SK-N-SH treated with all-trans-retinoic acid at 6 μM for 48 hours (cell line): ENCODE results near the gene NDOR1.
"Not testable (repeated sequence)": the region's sequence is repeated elsewhere in the genome, so short reads cannot be mapped to it uniquely, and the experiment has no call there.

Source experiments
- ATAC-seq: fragments of 200-7000 bp; cut with Tn5 transposase; 3 replicates; pipeline ENCODE4 v1.9.1; 2020; ENCODE audit warnings: mild to moderate bottlenecking, moderate library complexity
- ARNTL ChIP-seq: fragments of 450-650 bp; formaldehyde crosslinking; IDR thresholded peaks from 2 replicates; pipeline ENCODE4 v1.5.0; 2020; ENCODE audit warnings: low read depth, mild to moderate bottlenecking, moderate library complexity, borderline replicate concordance
- BACH2 ChIP-seq: fragments of 250-450 bp; sonication (Bioruptor Pico); IDR thresholded peaks from 2 replicates; pipeline ENCODE4 v1.9.0; 2021; ENCODE audit warnings: mild to moderate bottlenecking, borderline replicate concordance
- CREB5 ChIP-seq: fragments of 250-450 bp; sonication (Bioruptor Pico); IDR thresholded peaks from 2 replicates; pipeline ENCODE4 v1.5.1; 2020; ENCODE audit warnings: low read depth, mild to moderate bottlenecking, moderate library complexity
- CSDC2 ChIP-seq: fragments of 250-450 bp; sonication (Bioruptor Pico); IDR thresholded peaks from 2 replicates; pipeline ENCODE4 v1.5.0; 2020; ENCODE audit warnings: mild to moderate bottlenecking, moderate library complexity
- ESRRG ChIP-seq: fragments of 250-450 bp; sonication (Bioruptor Pico); IDR thresholded peaks from 2 replicates; pipeline ENCODE4 v1.6.1; 2021; ENCODE audit warnings: mild to moderate bottlenecking
- GLIS3 ChIP-seq: fragments of 250-450 bp; sonication (Bioruptor Pico); IDR thresholded peaks from 2 replicates; pipeline ENCODE4 v1.5.0; 2020; ENCODE audit warnings: mild to moderate bottlenecking, moderate library complexity
- ISL1 ChIP-seq: fragments of 250-450 bp; sonication (Bioruptor Pico); IDR thresholded peaks from 2 replicates; pipeline ENCODE4 v2.1.2; 2022; ENCODE audit warnings: mild to moderate bottlenecking, moderate library complexity
- OSR1 ChIP-seq: fragments of 250-450 bp; sonication (Bioruptor Pico); IDR thresholded peaks from 2 replicates; pipeline ENCODE4 v1.8.0; 2022; ENCODE audit warnings: moderate library complexity, mild to moderate bottlenecking, inconsistent platforms
- PATZ1 ChIP-seq: fragments of 250-450 bp; sonication (Bioruptor Pico); IDR thresholded peaks from 2 replicates; pipeline ENCODE4 v1.8.0; 2020; ENCODE audit warnings: mild to moderate bottlenecking, moderate library complexity, borderline replicate concordance
- POU6F1 ChIP-seq: fragments of 250-450 bp; sonication (Bioruptor Pico); IDR thresholded peaks from 2 replicates; pipeline ENCODE4 v1.8.0; 2021; ENCODE audit warnings: low read depth, mild to moderate bottlenecking, moderate library complexity, borderline replicate concordance
- PPARA ChIP-seq: fragments of 250-450 bp; sonication (Bioruptor Pico); IDR thresholded peaks from 2 replicates; pipeline ENCODE4 v1.5.0; 2020; ENCODE audit warnings: mild to moderate bottlenecking, borderline replicate concordance
- RARB ChIP-seq: fragments of 250-450 bp; sonication (Bioruptor Pico); IDR thresholded peaks from 2 replicates; pipeline ENCODE4 v1.8.0; 2021; ENCODE audit warnings: mild to moderate bottlenecking, moderate library complexity
- SNAI2 ChIP-seq: fragments of 250-450 bp; sonication (Bioruptor Pico); IDR thresholded peaks from 2 replicates; pipeline ENCODE4 v1.5.0; 2020; ENCODE audit warnings: mild to moderate bottlenecking, moderate library complexity
- TCF4 ChIP-seq: fragments of 250-450 bp; sonication (Bioruptor Pico); IDR thresholded peaks from 2 replicates; pipeline ENCODE4 v1.8.0; 2021; ENCODE audit warnings: mild to moderate bottlenecking, moderate library complexity, borderline replicate concordance
- TOX ChIP-seq: fragments of 250-450 bp; sonication (Bioruptor Pico); IDR thresholded peaks from 2 replicates; pipeline ENCODE4 v1.8.0; 2021; ENCODE audit warnings: mild to moderate bottlenecking, moderate library complexity, borderline replicate concordance
- ZC3H10 ChIP-seq: fragments of 250-450 bp; sonication (Bioruptor Pico); IDR thresholded peaks from 2 replicates; pipeline ENCODE4 v1.5.1; 2021; ENCODE audit warnings: mild to moderate bottlenecking, moderate library complexity
- ZFP3 ChIP-seq: fragments of 250-450 bp; sonication (Bioruptor Pico); IDR thresholded peaks from 2 replicates; pipeline ENCODE4 v1.5.0; 2020; ENCODE audit warnings: mild to moderate bottlenecking, moderate library complexity
- ZNF565 ChIP-seq: fragments of 450-650 bp; formaldehyde crosslinking; conservative IDR thresholded peaks from 2 replicates; pipeline ENCODE4 v1.5.0; 2020; ENCODE audit warnings: low read depth, mild to moderate bottlenecking, moderate library complexity
- ZNF8 ChIP-seq: fragments of 450-650 bp; formaldehyde crosslinking; IDR thresholded peaks from 2 replicates; pipeline ENCODE4 v1.5.0; 2020; ENCODE audit warnings: mild to moderate bottlenecking, moderate library complexity
- TF ChIP-seq, protein P1 (sequence below): fragments of 250-450 bp; sonication (Bioruptor Pico); IDR thresholded peaks from 2 replicates; pipeline ENCODE4 v1.5.1; 2021; ENCODE audit warnings: mild to moderate bottlenecking, moderate library complexity
- TF ChIP-seq, protein P2 (sequence below): fragments of 250-450 bp; sonication (Bioruptor Pico); IDR thresholded peaks from 2 replicates; pipeline ENCODE4 v1.5.0; 2020; ENCODE audit warnings: mild to moderate bottlenecking, moderate library complexity

The NDOR1 gene

GRCh38 chr9:137241490-137242268 is 36.2 kb downstream of the NDOR1 start:
- TF ChIP-seq PPARA (CRISPR knock-in tag) (no peak), ARNTL (no peak), BACH2 (CRISPR knock-in tag) (no peak), ISL1 (no peak), PATZ1 (CRISPR knock-in tag) (no peak), ZFP3 (CRISPR knock-in tag) (no peak), GLIS3 (no peak), ZC3H10 (CRISPR knock-in tag) (no peak)
- ATAC-seq = no peak

DNA sequence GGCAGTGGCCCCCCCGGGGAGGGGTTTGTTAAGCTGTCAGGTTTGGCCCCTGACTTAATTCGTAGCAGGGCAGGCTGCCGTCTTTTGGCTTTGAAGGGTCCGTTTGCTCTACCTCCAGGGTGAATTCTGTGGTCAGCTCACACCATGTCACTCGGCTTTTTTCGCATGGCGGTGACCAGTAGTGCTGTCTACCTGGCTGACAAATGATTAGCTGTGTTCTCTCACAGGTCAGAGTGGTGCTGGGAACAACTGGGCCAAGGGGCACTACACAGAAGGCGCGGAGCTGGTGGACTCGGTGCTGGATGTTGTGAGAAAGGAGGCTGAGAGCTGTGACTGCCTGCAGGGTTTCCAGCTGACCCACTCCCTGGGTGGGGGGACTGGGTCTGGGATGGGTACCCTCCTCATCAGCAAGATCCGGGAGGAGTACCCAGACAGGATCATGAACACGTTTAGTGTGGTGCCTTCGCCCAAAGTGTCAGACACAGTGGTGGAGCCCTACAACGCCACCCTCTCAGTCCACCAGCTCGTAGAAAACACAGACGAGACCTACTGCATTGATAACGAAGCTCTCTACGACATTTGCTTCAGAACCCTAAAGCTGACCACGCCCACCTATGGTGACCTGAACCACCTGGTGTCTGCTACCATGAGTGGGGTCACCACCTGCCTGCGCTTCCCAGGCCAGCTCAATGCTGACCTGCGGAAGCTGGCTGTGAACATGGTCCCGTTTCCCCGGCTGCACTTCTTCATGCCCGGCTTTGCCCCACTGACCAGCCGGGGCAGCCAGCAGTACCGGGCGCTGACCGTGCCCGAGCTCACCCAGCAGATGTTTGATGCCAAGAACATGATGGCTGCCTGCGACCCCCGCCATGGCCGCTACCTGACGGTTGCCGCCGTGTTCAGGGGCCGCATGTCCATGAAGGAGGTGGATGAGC is 37.0 kb downstream of the NDOR1 start:
- ATAC-seq = no peak
- no peak for TF ChIP-seq GLIS3
- TF ChIP-seq, protein P1, sequence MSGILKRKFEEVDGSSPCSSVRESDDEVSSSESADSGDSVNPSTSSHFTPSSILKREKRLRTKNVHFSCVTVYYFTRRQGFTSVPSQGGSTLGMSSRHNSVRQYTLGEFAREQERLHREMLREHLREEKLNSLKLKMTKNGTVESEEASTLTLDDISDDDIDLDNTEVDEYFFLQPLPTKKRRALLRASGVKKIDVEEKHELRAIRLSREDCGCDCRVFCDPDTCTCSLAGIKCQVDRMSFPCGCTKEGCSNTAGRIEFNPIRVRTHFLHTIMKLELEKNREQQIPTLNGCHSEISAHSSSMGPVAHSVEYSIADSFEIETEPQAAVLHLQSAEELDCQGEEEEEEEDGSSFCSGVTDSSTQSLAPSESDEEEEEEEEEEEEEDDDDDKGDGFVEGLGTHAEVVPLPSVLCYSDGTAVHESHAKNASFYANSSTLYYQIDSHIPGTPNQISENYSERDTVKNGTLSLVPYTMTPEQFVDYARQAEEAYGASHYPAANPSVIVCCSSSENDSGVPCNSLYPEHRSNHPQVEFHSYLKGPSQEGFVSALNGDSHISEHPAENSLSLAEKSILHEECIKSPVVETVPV (CRISPR knock-in tag) = no peak
- TF ChIP-seq PPARA (CRISPR knock-in tag) = no peak
- no peak for TF ChIP-seq CSDC2
- no peak for TF ChIP-seq TCF4 (CRISPR knock-in tag)
- no peak for TF ChIP-seq OSR1 (CRISPR knock-in tag)
- TF ChIP-seq ZNF8 (CRISPR knock-in tag) = no peak
- TF ChIP-seq, protein P2, sequence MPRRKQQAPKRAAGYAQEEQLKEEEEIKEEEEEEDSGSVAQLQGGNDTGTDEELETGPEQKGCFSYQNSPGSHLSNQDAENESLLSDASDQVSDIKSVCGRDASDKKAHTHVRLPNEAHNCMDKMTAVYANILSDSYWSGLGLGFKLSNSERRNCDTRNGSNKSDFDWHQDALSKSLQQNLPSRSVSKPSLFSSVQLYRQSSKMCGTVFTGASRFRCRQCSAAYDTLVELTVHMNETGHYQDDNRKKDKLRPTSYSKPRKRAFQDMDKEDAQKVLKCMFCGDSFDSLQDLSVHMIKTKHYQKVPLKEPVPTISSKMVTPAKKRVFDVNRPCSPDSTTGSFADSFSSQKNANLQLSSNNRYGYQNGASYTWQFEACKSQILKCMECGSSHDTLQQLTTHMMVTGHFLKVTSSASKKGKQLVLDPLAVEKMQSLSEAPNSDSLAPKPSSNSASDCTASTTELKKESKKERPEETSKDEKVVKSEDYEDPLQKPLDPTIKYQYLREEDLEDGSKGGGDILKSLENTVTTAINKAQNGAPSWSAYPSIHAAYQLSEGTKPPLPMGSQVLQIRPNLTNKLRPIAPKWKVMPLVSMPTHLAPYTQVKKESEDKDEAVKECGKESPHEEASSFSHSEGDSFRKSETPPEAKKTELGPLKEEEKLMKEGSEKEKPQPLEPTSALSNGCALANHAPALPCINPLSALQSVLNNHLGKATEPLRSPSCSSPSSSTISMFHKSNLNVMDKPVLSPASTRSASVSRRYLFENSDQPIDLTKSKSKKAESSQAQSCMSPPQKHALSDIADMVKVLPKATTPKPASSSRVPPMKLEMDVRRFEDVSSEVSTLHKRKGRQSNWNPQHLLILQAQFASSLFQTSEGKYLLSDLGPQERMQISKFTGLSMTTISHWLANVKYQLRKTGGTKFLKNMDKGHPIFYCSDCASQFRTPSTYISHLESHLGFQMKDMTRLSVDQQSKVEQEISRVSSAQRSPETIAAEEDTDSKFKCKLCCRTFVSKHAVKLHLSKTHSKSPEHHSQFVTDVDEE = no peak
- no peak for TF ChIP-seq PATZ1 (CRISPR knock-in tag)
- no peak for TF ChIP-seq SNAI2
- no peak for TF ChIP-seq ZNF565 (CRISPR knock-in tag)
- no peak for TF ChIP-seq ESRRG (CRISPR knock-in tag)
- TF ChIP-seq CREB5 (CRISPR knock-in tag) = no peak
- no peak for TF ChIP-seq ISL1
- no peak for TF ChIP-seq RARB
- TF ChIP-seq POU6F1 = no peak
- TF ChIP-seq TOX (CRISPR knock-in tag) = no peak
- no peak for TF ChIP-seq BACH2 (CRISPR knock-in tag)
- no peak for TF ChIP-seq ZC3H10 (CRISPR knock-in tag)

DNA sequence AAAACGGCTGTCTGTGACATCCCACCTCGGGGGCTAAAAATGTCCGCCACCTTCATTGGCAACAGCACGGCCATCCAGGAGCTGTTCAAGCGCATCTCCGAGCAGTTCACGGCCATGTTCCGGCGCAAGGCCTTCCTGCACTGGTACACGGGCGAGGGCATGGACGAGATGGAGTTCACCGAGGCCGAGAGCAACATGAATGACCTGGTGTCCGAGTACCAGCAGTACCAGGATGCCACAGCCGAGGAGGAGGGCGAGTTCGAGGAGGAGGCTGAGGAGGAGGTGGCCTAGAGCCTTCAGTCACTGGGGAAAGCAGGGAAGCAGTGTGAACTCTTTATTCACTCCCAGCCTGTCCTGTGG is 37.7 kb downstream of the NDOR1 start:
- ATAC-seq = not testable (repeated sequence)
